Measurements from ENCODE around the gene REPIN1. TPM values are rescaled to one million over a fixed set of nuclear protein-coding genes. Genes with fewer than 3 reads are reported as not detected.

Gene REPIN1
- total and polyA plus RNA-seq, 2 donors (not counting 1 experiment from before 2014, with no cell fraction given) = 165 to 190 TPM

DNA sequence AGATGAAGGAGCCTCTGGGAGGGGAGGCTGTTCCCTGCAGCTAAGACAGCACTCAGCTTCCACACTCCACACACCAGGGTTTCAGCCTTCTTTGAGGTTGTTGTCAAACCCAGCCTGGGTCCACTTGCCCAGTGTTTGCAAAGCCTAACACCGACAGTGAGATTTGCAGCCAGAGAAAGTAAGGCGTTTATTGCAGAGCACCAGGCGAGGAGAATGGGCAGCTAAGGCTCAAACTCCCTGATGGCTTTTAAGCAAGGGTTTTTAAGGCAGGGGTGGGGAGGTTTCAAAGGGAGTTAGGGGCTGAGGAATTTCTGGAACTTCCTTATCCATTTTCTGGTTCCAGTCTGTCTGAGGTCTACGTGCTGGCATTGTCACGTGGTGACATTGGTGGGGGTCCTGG lies 5.8 kb downstream of the REPIN1 start:
- POLR2A ChIA-PET = interaction anchor here (1.1 kb wide), 1 partner anchor 8 kb away, joined by 3 read pairs; no protein-coding TSS in a partner anchor
- Histone ChIP-seq H3K9me3 (ENCODE audit: control extremely low read depth in 1 of 3, control insufficient read depth in 2 of 3, insufficient read depth in 1 of 3, low read length in 2 of 3) (no peaks in the 10 kb centered on the region), H3K4me1 (ENCODE audit: control insufficient read depth in 2 of 2, insufficient read depth in 2 of 2, low read length in 2 of 2) (peaks cover 24 to 56% of the 10 kb centered on the region in 2 donors), H2AFZ (ENCODE audit: insufficient read depth, low read depth, low read length, poor library complexity, severe bottlenecking) (no peak overlapping the region), H3K27ac (ENCODE audit: low read length in 2 of 2) (no peak overlapping the region), H3K4me3 (ENCODE audit: control extremely low read depth in 1 of 5, extremely low read depth in 1 of 5, insufficient read depth in 1 of 5, low read depth in 2 of 5, low read length in 4 of 5) (no peak overlapping the region), H3K79me2 (ENCODE audit: control insufficient read depth, insufficient read depth, low read length) (peaks cover 29% of the 10 kb centered on the region), H3K36me3 (replicated peaks in 1 of 2; ENCODE audit: control extremely low read depth in 1 of 2, control insufficient read depth in 1 of 2, extremely low read depth in 1 of 2, insufficient read depth in 2 of 2, low read length in 1 of 2) (peaks cover 0 to 36% of the 10 kb centered on the region in 2 experiments), H4K20me1 (ENCODE audit: control insufficient read depth, insufficient read depth, low read length, poor library complexity, severe bottlenecking) (peaks cover 26% of the 10 kb centered on the region), H3K9ac (ENCODE audit: low read length) (no peak overlapping the region), H3K4me2 (replicated peaks; ENCODE audit: low read depth, low read length, poor library complexity, severe bottlenecking) (no peak overlapping the region), H3K27me3 (replicated peaks in 1 of 4; ENCODE audit: control extremely low read depth in 1 of 4, control insufficient read depth in 3 of 4, insufficient read depth in 4 of 4, low read length in 3 of 4) (no peaks in the 10 kb centered on the region)
- Mint-ChIP-seq H3K4me1 (peaks cover 72% of the 10 kb centered on the region), H3K27me3 (no peaks in the 10 kb centered on the region), H3K27ac (peak overlapping the region; percentile 65), H3K9me3 (ENCODE audit: insufficient read depth) (no peaks in the 10 kb centered on the region), H3K4me3 (no peak overlapping the region)
- DNase-seq (no peak), ATAC-seq (ENCODE audit: low read depth) (no peak)
- 97% methylated on average over 5 of the region's 5 CpGs for WGBS (ENCODE audit: insufficient coverage)
- intact Hi-C loops (cut with micrococcal nuclease) = no loop called here
- TF ChIP-seq EZH2 (IDR thresholded peaks at IDR 0.05; ENCODE audit: borderline replicate concordance, insufficient read depth, low read depth, low read length, poor library complexity, severe bottlenecking) = no peak
- TF ChIP-seq, protein P1, sequence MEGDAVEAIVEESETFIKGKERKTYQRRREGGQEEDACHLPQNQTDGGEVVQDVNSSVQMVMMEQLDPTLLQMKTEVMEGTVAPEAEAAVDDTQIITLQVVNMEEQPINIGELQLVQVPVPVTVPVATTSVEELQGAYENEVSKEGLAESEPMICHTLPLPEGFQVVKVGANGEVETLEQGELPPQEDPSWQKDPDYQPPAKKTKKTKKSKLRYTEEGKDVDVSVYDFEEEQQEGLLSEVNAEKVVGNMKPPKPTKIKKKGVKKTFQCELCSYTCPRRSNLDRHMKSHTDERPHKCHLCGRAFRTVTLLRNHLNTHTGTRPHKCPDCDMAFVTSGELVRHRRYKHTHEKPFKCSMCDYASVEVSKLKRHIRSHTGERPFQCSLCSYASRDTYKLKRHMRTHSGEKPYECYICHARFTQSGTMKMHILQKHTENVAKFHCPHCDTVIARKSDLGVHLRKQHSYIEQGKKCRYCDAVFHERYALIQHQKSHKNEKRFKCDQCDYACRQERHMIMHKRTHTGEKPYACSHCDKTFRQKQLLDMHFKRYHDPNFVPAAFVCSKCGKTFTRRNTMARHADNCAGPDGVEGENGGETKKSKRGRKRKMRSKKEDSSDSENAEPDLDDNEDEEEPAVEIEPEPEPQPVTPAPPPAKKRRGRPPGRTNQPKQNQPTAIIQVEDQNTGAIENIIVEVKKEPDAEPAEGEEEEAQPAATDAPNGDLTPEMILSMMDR (IDR thresholded peaks at IDR 0.05) = no peak
- CTCF ChIA-PET = interaction anchor here (1.1 to 2.2 kb wide), 3 partner anchors 12 to 32 kb away, joined by 3 to 10 read pairs (median 10); a partner anchor contains a TSS

DNA sequence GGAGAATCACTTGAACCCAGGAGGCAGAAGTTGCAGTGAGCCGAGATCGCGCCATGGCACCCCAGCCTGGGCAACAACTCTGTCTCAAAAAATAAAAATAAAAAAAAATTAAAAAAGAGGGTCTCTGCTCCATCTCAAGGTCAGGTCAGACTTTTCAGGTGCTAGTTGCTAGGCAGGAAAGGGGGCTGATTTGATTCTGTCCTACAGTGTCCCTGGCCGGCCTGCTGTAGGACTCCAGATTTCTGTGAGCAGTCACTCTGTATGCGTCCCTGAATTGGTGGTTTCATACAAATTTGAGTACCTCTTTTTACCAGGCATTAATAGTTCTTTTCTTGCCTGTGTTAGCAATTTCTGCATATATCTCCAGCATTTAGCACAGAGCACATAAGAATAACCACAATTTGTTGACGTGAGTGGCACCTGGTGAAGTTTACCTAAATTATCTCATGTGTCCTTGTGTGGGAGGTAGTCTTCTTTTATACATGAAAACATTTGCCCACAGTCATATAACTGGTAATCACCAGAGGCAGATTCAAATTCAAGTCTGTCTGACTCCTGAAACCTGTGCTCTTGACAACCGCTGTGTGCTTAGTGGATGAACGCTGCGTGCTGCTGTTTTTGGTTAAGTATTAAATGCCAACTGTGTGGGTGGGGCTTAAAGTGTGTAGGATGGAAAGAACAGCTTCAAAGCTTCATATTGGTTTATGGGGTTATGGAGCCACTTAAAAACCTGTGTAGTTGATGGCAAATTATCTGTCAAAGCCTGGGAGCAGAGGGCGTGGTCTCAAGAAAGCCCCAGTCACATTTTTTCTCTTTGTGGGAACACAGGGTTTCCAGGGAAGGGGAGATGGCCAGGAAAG lies 7.3 kb downstream of the REPIN1 start:
- Mint-ChIP-seq H3K4me3 (peak overlapping the region; percentile 49), H3K9me3 (ENCODE audit: insufficient read depth) (no peaks in the 10 kb centered on the region), H3K27ac (peak overlapping the region; percentile 78), H3K4me1 (peaks cover 71% of the 10 kb centered on the region), H3K27me3 (no peaks in the 10 kb centered on the region)
- H3K4me3 ChIP-seq (ENCODE audit: control extremely low read depth in 1 of 5, extremely low read depth in 1 of 5, insufficient read depth in 1 of 5, low read depth in 2 of 5, low read length in 4 of 5) = no peak overlapping the region
- WGBS (ENCODE audit: insufficient coverage) = 65% methylated on average over 5 of the region's 10 CpGs
- TF ChIP-seq, protein P1 (IDR thresholded peaks at IDR 0.05) = no peak
- no peak for TF ChIP-seq EZH2 (IDR thresholded peaks at IDR 0.05; ENCODE audit: borderline replicate concordance, insufficient read depth, low read depth, low read length, poor library complexity, severe bottlenecking)
- H3K4me1 ChIP-seq (ENCODE audit: control insufficient read depth in 2 of 2, insufficient read depth in 2 of 2, low read length in 2 of 2) = peaks cover 22 to 56% of the 10 kb centered on the region in 2 donors
- no peak overlapping the region for H3K4me2 ChIP-seq (replicated peaks; ENCODE audit: low read depth, low read length, poor library complexity, severe bottlenecking)
- POLR2A ChIA-PET = interaction anchor here (1.1 to 2.8 kb wide), 2 partner anchors 10 to 30 kb away, joined by 3 to 38 read pairs; a partner anchor contains a TSS
- no peaks in the 10 kb centered on the region for H3K9me3 ChIP-seq (ENCODE audit: control extremely low read depth in 1 of 3, control insufficient read depth in 2 of 3, insufficient read depth in 1 of 3, low read length in 2 of 3)
- H3K27ac ChIP-seq (ENCODE audit: low read length in 2 of 2) = peak overlapping the region; percentile 18 to 30
- peaks cover 0 to 25% of the 10 kb centered on the region in 2 experiments for H3K36me3 ChIP-seq (replicated peaks in 1 of 2; ENCODE audit: control extremely low read depth in 1 of 2, control insufficient read depth in 1 of 2, extremely low read depth in 1 of 2, insufficient read depth in 2 of 2, low read length in 1 of 2)
- peaks cover 36% of the 10 kb centered on the region for H3K79me2 ChIP-seq (ENCODE audit: control insufficient read depth, insufficient read depth, low read length)
- no peaks in the 10 kb centered on the region for H3K27me3 ChIP-seq (replicated peaks in 1 of 4; ENCODE audit: control extremely low read depth in 1 of 4, control insufficient read depth in 3 of 4, insufficient read depth in 4 of 4, low read length in 3 of 4)
- H4K20me1 ChIP-seq (ENCODE audit: control insufficient read depth, insufficient read depth, low read length, poor library complexity, severe bottlenecking) = peaks cover 18% of the 10 kb centered on the region
- DNase-seq (peak; percentile 55), ATAC-seq (ENCODE audit: low read depth) (no peak)
- no peak overlapping the region for H2AFZ ChIP-seq (ENCODE audit: insufficient read depth, low read depth, low read length, poor library complexity, severe bottlenecking)
- no peak overlapping the region for H3K9ac ChIP-seq (ENCODE audit: low read length)
- CTCF ChIA-PET = interaction anchor here (0.7 to 2.2 kb wide), 2 partner anchors 20 to 854 kb away, joined by 3 to 10 read pairs; no protein-coding TSS in a partner anchor
- intact Hi-C loops (cut with micrococcal nuclease) = loop anchor here (5.0 kb wide), 1 partner anchor 54 kb away; the partner anchor contains the start of genes ACTR3C and LRRC61
